Measurements from ENCODE around the gene CAMK1. TPM values are rescaled to one million over a fixed set of nuclear protein-coding genes. Genes with fewer than 3 reads are reported as not detected.

CAMK1 gene
- total and polyA plus RNA-seq, 10 donors = 10.1 to 30.5 (median 22.7) TPM

DNA sequence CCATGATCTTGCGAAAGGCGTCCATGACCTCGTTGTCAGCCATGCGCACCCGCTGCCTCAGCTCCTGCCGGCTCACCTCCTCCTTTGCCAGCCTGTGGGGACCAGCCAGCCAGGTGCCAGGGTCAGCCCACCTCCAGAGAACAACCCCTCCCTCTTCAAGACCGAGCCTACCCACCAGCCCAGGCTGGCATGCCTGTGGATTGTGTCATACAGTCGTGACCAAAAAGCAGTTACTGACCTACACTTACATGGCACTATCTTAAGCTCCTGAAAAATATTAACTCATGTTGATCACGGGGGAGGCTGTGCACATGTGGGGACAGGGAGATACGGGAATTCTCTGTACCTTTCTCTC lies 10.7 kb upstream of the CAMK1 start:
- peaks cover 26 to 61% (median 47%) of the 10 kb centered on the region in 6 donors for H3K4me1 ChIP-seq
- peak overlapping the region in 1 of 8 donors; percentile 37 for H3K4me3 ChIP-seq
- peak; percentile 85 for DNase-seq
- intact Hi-C loops (cut with DNase I; ENCODE audit: low total_unique reads) = no loop called here
- no peaks in the 10 kb centered on the region for H3K9me3 ChIP-seq
- TF ChIP-seq POLR2AphosphoS5 (IDR thresholded peaks at IDR 0.05) = peak in 1 of 3 donors; percentile 64
- TF ChIP-seq POLR2A (IDR thresholded peaks at IDR 0.05) = no peak
- no peaks in the 10 kb centered on the region for H3K27me3 ChIP-seq (replicated peaks in 1 of 7)
- peaks cover 0 to 62% (median 39%) of the 10 kb centered on the region in 6 donors for H3K36me3 ChIP-seq
- WGBS, 5 donors = 38 to 68% (median 65%) methylated on average over 10 of the region's 10 CpGs
- H3K27ac ChIP-seq = peak overlapping the region; percentile 68 to 89 (median 78)

- TF ChIP-seq POLR2A (IDR thresholded peaks at IDR 0.05) = no peak
- peak in 2 of 3 donors; percentile 57 to 59 for TF ChIP-seq POLR2AphosphoS5 (IDR thresholded peaks at IDR 0.05)
- no peak for TF ChIP-seq CTCF (IDR thresholded peaks at IDR 0.05 in 8 of 11, conservative IDR thresholded peaks at IDR 0.05 in 3 of 11)
- WGBS, 5 donors = 24 to 39% (median 35%) methylated on average over 8 of the region's 8 CpGs
- Histone ChIP-seq H3K9me3 (no peaks in the 10 kb centered on the region), H3K27ac (peak overlapping the region; percentile 68 to 89 (median 78)), H3K4me3 (peak overlapping the region in 1 of 8 donors; percentile 37), H3K36me3 (peaks cover 0 to 57% (median 33%) of the 10 kb centered on the region in 6 donors), H3K4me1 (peaks cover 26 to 61% (median 47%) of the 10 kb centered on the region in 6 donors), H3K27me3 (replicated peaks in 1 of 7) (no peaks in the 10 kb centered on the region)
- intact Hi-C loops (cut with DNase I; ENCODE audit: low total_unique reads) = no loop called here
- DNase-seq = peak; percentile 89
Observed at GRCh38 chr3:9779721-9780457, 10.1 kb upstream of the CAMK1 start.

DNA sequence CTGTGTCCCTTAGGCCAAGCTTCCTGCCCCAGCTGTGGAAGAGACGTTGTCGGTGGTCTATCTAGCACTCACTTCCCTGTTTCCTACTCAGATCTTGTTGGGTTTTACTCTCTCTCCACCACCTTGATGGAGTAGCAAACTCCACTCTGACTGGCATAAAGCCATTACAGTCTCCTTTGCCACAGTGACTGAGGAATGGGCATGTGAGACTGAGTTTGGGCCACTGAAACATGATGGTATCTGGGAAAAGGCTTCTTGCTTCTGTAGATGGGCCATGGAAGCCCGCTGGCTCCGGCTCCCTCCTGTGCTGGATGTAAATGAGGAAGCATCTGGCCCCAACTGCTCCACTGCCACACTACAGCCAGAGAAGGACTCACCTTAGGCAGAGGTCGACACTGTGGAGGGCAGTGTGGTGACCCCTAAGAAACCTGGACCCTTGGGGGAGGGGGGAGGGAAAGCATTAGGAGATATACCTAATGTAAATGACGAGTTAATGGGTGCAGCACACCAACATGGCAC lies 9.4 kb upstream of the CAMK1 start:
- no peaks in the 10 kb centered on the region for H3K9me3 ChIP-seq
- no peak overlapping the region for H3K4me3 ChIP-seq
- peaks cover 26 to 61% (median 47%) of the 10 kb centered on the region in 6 donors for H3K4me1 ChIP-seq
- WGBS, 5 donors = 41 to 66% (median 42%) methylated on average over 6 of the region's 6 CpGs
- H3K27ac ChIP-seq = peak overlapping the region in 6 of 8 donors; percentile 70 to 89 (median 80)
- no peak for TF ChIP-seq POLR2AphosphoS5 (IDR thresholded peaks at IDR 0.05)
- TF ChIP-seq POLR2A (IDR thresholded peaks at IDR 0.05) = no peak
- TF ChIP-seq CTCF (IDR thresholded peaks at IDR 0.05 in 8 of 11, conservative IDR thresholded peaks at IDR 0.05 in 3 of 11) = no peak
- peaks cover 0 to 49% (median 26%) of the 10 kb centered on the region in 6 donors for H3K36me3 ChIP-seq
- H3K27me3 ChIP-seq (replicated peaks in 1 of 7) = no peaks in the 10 kb centered on the region
- intact Hi-C loops (cut with DNase I; ENCODE audit: low total_unique reads) = no loop called here
- peak; percentile 78 for DNase-seq

DNA sequence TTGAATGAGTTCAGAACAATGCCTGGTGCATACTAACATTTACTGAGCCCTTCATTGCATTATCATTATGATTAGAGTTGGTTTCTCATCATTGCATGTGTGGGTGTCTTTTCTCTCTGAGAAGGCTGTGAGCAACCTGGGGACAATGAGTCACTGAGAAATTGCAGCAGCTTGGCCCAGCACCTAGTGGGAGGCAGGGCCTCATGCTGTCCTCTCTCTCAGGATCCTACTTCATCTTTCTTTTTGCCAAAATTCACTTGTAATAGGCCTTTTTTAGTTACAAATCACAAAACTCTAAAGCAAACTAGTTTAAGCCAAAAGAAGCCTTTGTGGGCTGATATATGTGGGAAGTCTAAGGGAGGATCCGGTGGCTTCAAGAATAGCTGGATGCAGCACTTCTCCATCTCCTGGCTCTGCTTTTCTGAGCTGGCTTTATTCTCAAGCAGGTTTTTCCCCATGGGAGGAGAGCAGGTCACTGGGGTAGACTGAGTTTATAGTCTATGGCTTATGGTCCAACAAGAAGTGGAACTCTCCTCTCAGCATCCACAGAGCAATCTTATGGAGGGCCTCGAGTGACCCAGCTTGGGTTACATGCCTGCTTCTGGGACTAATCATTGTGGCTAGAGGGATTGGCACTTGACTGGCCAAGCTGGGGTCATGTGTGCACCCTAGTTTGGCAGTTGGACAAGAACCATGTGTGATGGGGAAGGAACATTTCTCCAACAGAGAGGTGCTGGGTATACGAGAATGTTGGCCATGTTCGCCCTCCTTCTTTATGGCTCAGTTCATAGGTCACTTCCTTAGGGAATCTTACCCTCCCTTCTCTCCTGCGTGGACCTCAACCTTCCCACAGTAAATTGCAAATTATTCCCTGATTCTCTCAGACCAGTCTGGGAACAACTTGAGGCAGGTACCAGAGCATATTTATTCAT lies 8.7 kb upstream of the CAMK1 start:
- Histone ChIP-seq H3K27me3 (replicated peaks in 1 of 7) (no peaks in the 10 kb centered on the region), H3K27ac (peak overlapping the region in 2 of 8 donors; percentile 82 to 89), H3K9me3 (no peaks in the 10 kb centered on the region), H3K36me3 (peaks cover 0 to 42% (median 18%) of the 10 kb centered on the region in 6 donors), H3K4me3 (no peak overlapping the region), H3K4me1 (peaks cover 26 to 61% (median 47%) of the 10 kb centered on the region in 6 donors)
- 76 to 95% (median 81%) methylated on average over 5 of the region's 5 CpGs for WGBS, 5 donors
- TF ChIP-seq CTCF (IDR thresholded peaks at IDR 0.05 in 8 of 11, conservative IDR thresholded peaks at IDR 0.05 in 3 of 11) (no peak), POLR2A (IDR thresholded peaks at IDR 0.05) (no peak), POLR2AphosphoS5 (IDR thresholded peaks at IDR 0.05) (no peak)
- intact Hi-C loops (cut with DNase I; ENCODE audit: low total_unique reads) = no loop called here
- peak; percentile 44 for DNase-seq
